ENCODE data around the gene FGF3. TPM values are rescaled to one million over a fixed set of nuclear protein-coding genes. Genes with fewer than 3 reads are reported as not detected.
"Not testable (repeated sequence)": the region's sequence is repeated elsewhere in the genome, so short reads cannot be mapped to it uniquely, and the experiment has no call there.

The FGF3 gene
- total RNA-seq, 1 donor from 2014 or later: not detected

GRCh38 chr11:69774354-69775162 is 44.7 kb downstream of the FGF3 start:
- H3K27me3 ChIP-seq (ENCODE audit: control insufficient read depth, insufficient read depth, low read length): peaks cover 55% of the 10 kb centered on the region
- H3K36me3 ChIP-seq (ENCODE audit: control insufficient read depth, insufficient read depth, low read length): no peaks in the 10 kb centered on the region
- TF ChIP-seq CTCF (IDR thresholded peaks at IDR 0.05; ENCODE audit: insufficient read depth, low read length, poor library complexity, severe bottlenecking): no peak
- no peak overlapping the region for H3K4me3 ChIP-seq (ENCODE audit: low read depth, low read length)
- no peak for DNase-seq (ENCODE audit: low read depth)

- Histone ChIP-seq H3K36me3 (ENCODE audit: control insufficient read depth, insufficient read depth, low read length) (no peaks in the 10 kb centered on the region), H3K4me3 (ENCODE audit: low read depth, low read length) (no peak overlapping the region), H3K27me3 (ENCODE audit: control insufficient read depth, insufficient read depth, low read length) (peaks cover 55% of the 10 kb centered on the region)
- no peak for TF ChIP-seq CTCF (IDR thresholded peaks at IDR 0.05; ENCODE audit: insufficient read depth, low read length, poor library complexity, severe bottlenecking)
- no peak for DNase-seq (ENCODE audit: low read depth)
Measured at GRCh38 chr11:69773626-69774353, 45.4 kb downstream of the FGF3 start.

GRCh38 chr11:69771466-69771865 is 47.8 kb downstream of the FGF3 start:
- H3K27me3 ChIP-seq (ENCODE audit: control insufficient read depth, insufficient read depth, low read length): peaks cover 48% of the 10 kb centered on the region
- TF ChIP-seq CTCF (IDR thresholded peaks at IDR 0.05; ENCODE audit: insufficient read depth, low read length, poor library complexity, severe bottlenecking): no peak
- no peak overlapping the region for H3K4me3 ChIP-seq (ENCODE audit: low read depth, low read length)
- H3K36me3 ChIP-seq (ENCODE audit: control insufficient read depth, insufficient read depth, low read length): no peaks in the 10 kb centered on the region
- DNase-seq (ENCODE audit: low read depth): no peak

GRCh38 chr11:69770540-69770939 is 48.7 kb downstream of the FGF3 start:
- peaks cover 39% of the 10 kb centered on the region for H3K27me3 ChIP-seq (ENCODE audit: control insufficient read depth, insufficient read depth, low read length)

GRCh38 chr11:69765498-69765995 is 53.7 kb downstream of the FGF3 start:
- DNase-seq (ENCODE audit: low read depth): no peak
- TF ChIP-seq CTCF (IDR thresholded peaks at IDR 0.05; ENCODE audit: insufficient read depth, low read length, poor library complexity, severe bottlenecking): no peak
- no peak overlapping the region for H3K4me3 ChIP-seq (ENCODE audit: low read depth, low read length)
- H3K36me3 ChIP-seq (ENCODE audit: control insufficient read depth, insufficient read depth, low read length): no peaks in the 10 kb centered on the region
- peaks cover 7% of the 10 kb centered on the region for H3K27me3 ChIP-seq (ENCODE audit: control insufficient read depth, insufficient read depth, low read length)

More at GRCh38 chr11:69770540-69770939, 48.7 kb downstream of the FGF3 start:
- Histone ChIP-seq H3K4me3 (ENCODE audit: low read depth, low read length) (no peak overlapping the region), H3K36me3 (ENCODE audit: control insufficient read depth, insufficient read depth, low read length) (no peaks in the 10 kb centered on the region)
- no peak for DNase-seq (ENCODE audit: low read depth)
- TF ChIP-seq CTCF (IDR thresholded peaks at IDR 0.05; ENCODE audit: insufficient read depth, low read length, poor library complexity, severe bottlenecking): no peak

- not testable (repeated sequence) for DNase-seq (ENCODE audit: low read depth); H3K4me3 ChIP-seq (ENCODE audit: low read depth, low read length); H3K27me3 ChIP-seq (ENCODE audit: control insufficient read depth, insufficient read depth, low read length); H3K36me3 ChIP-seq (ENCODE audit: control insufficient read depth, insufficient read depth, low read length)
Measured at GRCh38 chr11:69764918-69765317, 54.3 kb downstream of the FGF3 start.

Data from kidney epithelial cell (primary cell).